ENCODE measurements around the gene CD300E.
A peak's percentile ranks its signal among the peaks of the same experiment; 100 is the strongest.

CD300E gene

DNA sequence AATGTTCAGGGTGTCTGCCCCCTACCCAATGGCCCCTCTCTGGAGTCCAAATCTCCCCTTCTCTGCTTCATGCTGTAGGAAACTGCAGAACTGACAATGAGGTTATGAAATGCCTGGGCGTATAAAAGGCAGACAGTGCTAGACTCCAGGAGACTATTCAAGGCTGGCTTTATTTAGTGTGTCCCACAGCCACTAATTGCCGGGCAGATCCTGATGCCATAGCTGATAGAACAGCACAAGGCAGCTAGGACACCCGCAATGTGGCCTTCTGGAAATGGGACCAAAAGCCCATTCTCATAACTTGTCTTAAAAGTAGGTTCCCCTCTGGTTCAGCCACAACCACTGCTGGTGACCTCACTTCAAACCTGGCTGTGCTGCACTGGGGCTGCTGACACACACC lies 28.5 kb upstream of the CD300E start:
- TF ChIP-seq CTCF (conservative IDR thresholded peaks at IDR 0.05), result no peak
- H3K27ac ChIP-seq, result no peak overlapping the region

GRCh38 chr17:74649909-74650308 lies 26.4 kb upstream of the CD300E start:
- no peak overlapping the region for H3K27ac ChIP-seq
- no peak for TF ChIP-seq CTCF (conservative IDR thresholded peaks at IDR 0.05)

GRCh38 chr17:74647871-74648672 lies 24.5 kb upstream of the CD300E start:
- no peak overlapping the region for H3K27ac ChIP-seq
- no peak for TF ChIP-seq CTCF (conservative IDR thresholded peaks at IDR 0.05)

DNA sequence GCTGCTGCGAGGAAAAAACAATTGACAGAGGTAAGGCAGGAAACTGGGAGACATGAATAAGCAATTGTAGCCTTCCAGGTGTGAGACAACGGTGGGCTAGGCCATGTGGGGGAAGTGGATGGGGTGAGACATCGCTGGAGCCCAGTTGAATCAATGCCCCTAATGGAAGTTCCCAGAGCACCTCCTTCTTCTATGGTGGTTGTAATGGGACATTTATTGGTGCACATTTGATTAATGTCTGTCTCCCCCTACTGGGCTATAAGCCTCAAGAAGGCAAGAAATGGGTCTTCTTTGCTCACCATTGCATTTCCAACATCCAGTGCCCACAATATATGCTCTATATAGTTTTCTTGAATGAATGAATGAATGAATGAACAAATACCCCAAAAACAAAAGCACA lies 22.7 kb upstream of the CD300E start:
- peak; percentile 36; the same call in 1 of the 2 replicates for TF ChIP-seq CTCF (conservative IDR thresholded peaks at IDR 0.05)
- no peak overlapping the region for H3K27ac ChIP-seq

DNA sequence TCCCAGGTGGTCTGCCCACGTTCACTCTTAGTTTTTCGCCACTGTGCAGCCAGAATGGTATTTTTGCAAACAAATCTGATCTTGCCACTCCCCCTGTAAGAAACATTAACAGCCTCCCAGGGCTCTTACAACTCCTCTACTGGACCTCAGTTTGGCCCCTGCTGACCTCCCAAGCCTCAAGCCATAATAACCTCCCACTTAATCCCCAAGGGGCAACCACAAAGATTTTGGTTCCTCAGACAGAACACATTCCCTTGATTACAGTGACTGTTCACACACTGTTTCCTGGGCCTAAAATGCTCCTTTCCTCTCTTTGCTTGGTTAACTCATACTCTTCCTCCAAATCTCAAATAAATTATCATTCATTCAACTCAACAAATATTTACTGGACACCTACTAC lies 21.5 kb upstream of the CD300E start:
- no peak for TF ChIP-seq CTCF (conservative IDR thresholded peaks at IDR 0.05)
- no peak overlapping the region for H3K27ac ChIP-seq

DNA sequence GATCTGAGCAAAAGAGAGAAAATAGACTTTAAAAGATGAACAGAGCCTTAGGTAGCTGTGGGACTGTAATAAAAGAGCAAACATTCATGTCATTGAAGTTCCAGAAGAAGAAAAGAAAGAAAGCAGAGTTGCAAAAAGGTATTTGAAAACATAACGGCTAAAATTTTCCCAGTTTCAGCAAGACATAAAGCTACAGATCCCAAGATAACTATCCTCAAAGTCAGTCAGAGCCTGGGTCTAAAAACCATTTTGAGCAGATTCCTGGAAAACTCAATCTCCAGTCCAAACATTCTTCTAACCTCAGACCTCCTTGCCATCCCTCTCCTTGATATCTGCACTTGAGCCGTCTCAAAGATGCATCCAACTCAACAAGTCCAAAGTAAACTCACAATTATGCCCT lies 20.9 kb upstream of the CD300E start:
- no peak overlapping the region for H3K27ac ChIP-seq
- no peak for TF ChIP-seq CTCF (conservative IDR thresholded peaks at IDR 0.05)

DNA sequence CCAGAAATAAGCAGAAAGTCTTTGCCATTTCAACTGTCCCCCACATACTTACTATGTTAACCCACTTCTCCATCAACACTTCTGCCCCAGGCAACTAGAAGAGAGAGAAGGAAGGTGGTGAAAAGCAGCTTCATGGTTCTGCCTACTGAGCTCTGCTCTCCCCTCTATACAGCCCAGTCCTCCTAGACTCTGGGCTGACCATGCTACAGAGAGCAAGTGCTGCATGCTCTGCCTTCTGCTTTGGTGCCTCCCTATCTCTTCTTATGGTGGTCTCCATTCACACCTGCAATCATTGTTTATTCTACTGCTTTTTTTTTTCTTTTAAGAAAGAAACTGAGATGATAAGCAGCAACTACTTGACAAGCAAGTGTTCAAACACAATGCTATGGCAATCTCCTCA lies 20.3 kb upstream of the CD300E start:
- no peak for TF ChIP-seq CTCF (conservative IDR thresholded peaks at IDR 0.05)
- H3K27ac ChIP-seq, result no peak overlapping the region
